Aorta (tissue), 5 donors: ENCODE data around the gene MTCL1. TPM values are rescaled to one million over a fixed set of nuclear protein-coding genes. Genes with fewer than 3 reads are reported as not detected.
"Not testable (repeated sequence)": the region's sequence is repeated elsewhere in the genome, so short reads cannot be mapped to it uniquely, and the experiment has no call there.

Source experiments
- ATAC-seq: fragments of 200-7000 bp; cut with Tn5 transposase; one replicate; pipeline ENCODE4 v1.9.1; 2022; ENCODE audit warnings: moderate library complexity; ENCODE audit not compliant: low FRiP score
- DNase-seq, 2 donors: peaks; one replicate each; pipeline ENCODE4 v3.0.0-alpha.2; 2020
- H3K27ac ChIP-seq, 2 donors: one replicate each; pipeline ENCODE4 v1.5.1; 2013; ENCODE audit warnings: low read length in 2 of 2, mild to moderate bottlenecking in 2 of 2, moderate library complexity in 2 of 2, control low read depth in 1 of 2, inconsistent platforms in 1 of 2, low read depth in 1 of 2
- H3K27me3 ChIP-seq, 2 donors: one replicate each; pipeline ENCODE4 v1.6.1; 2013; ENCODE audit warnings: control low read depth in 1 of 2, low read length in 1 of 2, mild to moderate bottlenecking in 1 of 2, moderate library complexity in 1 of 2; ENCODE audit not compliant: insufficient read depth in 2 of 2, control insufficient read depth in 1 of 2
- H3K36me3 ChIP-seq, 2 donors: one replicate each; pipeline ENCODE4 v1.6.1; 2013; ENCODE audit warnings: control low read depth in 1 of 2, low read length in 1 of 2, mild to moderate bottlenecking in 1 of 2; ENCODE audit not compliant: insufficient read depth in 2 of 2, control insufficient read depth in 1 of 2
- H3K4me1 ChIP-seq, 2 donors: one replicate each; pipeline ENCODE4 v1.6.1; 2013; ENCODE audit warnings: low read length in 2 of 2, control low read depth in 1 of 2, mild to moderate bottlenecking in 1 of 2, moderate library complexity in 1 of 2; ENCODE audit not compliant: insufficient read depth in 2 of 2, control insufficient read depth in 1 of 2
- H3K4me3 ChIP-seq, 2 donors: one replicate each; pipeline ENCODE4 v1.5.1; 2013; ENCODE audit warnings: low read length in 2 of 2, control low read depth in 1 of 2, mild to moderate bottlenecking in 1 of 2
- H3K9me3 ChIP-seq: one replicate; pipeline ENCODE4 v1.6.1; 2013; ENCODE audit warnings: mild to moderate bottlenecking, low read length; ENCODE audit not compliant: control insufficient read depth
- WGBS, 2 donors: extraction: QIAGEN DNeasy Blood & Tissue Kit; methylation state at CpG; one replicate each; pipeline ENCODE4 v1.1.7; 2013; 5-methylcytosine and 5-hydroxymethylcytosine counted together
- intact Hi-C, 2 donors: fragments of 100-400 bp; cut with DNase I; formaldehyde crosslinking; loops; one replicate each; pipeline versions ENCODE4 v1.14.2 to v1.15.0; 2022
- polyA plus RNA-seq, 2 donors: library from polyadenylated mRNA; stranded (reverse); fragments of 200-250 nt; gene quantifications; one replicate each; pipeline ENCODE4 v1.2.3, GENCODE V29; 2013
- total RNA-seq, 2 donors: library from RNA; stranded (reverse); fragmentation: NEBNext Ultra II Directional; extraction: Animal tissue kit (Norgen Biotek cat#: 25700); gene quantifications; one replicate each; pipeline ENCODE4 v1.2.1, GENCODE V29; 2021
- donor health status: healthy with polysubstance abuse.
- donor health status: Bipolar disorder and iron deficiency.
- donor health status: DM: no; HTN: no; CAD: no.
- donor health status: DM: no; HTN: no; CAD: no.
- donor health status: DM: yes; HTN: yes; CAD: no.

Gene MTCL1
- total and polyA plus RNA-seq, 4 donors, result 0.75 to 14.2 (median 6.2) TPM

- ATAC-seq, result no peak
- no peaks in the 10 kb centered on the region for H3K4me1 ChIP-seq
- no peaks in the 10 kb centered on the region for H3K9me3 ChIP-seq
- no peak overlapping the region for H3K4me3 ChIP-seq
- H3K27ac ChIP-seq, result no peak overlapping the region
- DNase-seq, result no peak
- no peaks in the 10 kb centered on the region for H3K36me3 ChIP-seq
- H3K27me3 ChIP-seq, result no peaks in the 10 kb centered on the region
- intact Hi-C loops, result no loop called here
- 6 to 11% methylated on average over 1 of the region's 1 CpG for WGBS, 2 donors
Measured at GRCh38 chr18:8752329-8752728, 47.0 kb downstream of the MTCL1 start.

- H3K27ac ChIP-seq, result no peak overlapping the region
- 94 to 96% methylated on average over 20 of the region's 20 CpGs for WGBS, 2 donors
- H3K4me3 ChIP-seq, result no peak overlapping the region
- no peaks in the 10 kb centered on the region for H3K4me1 ChIP-seq
- ATAC-seq, result no peak
- DNase-seq, result no peak
- H3K27me3 ChIP-seq, result no peaks in the 10 kb centered on the region
- intact Hi-C loops, result no loop called here
- no peaks in the 10 kb centered on the region for H3K9me3 ChIP-seq
- H3K36me3 ChIP-seq, result no peaks in the 10 kb centered on the region
Measured at GRCh38 chr18:8754995-8755960, 49.9 kb downstream of the MTCL1 start.

DNA sequence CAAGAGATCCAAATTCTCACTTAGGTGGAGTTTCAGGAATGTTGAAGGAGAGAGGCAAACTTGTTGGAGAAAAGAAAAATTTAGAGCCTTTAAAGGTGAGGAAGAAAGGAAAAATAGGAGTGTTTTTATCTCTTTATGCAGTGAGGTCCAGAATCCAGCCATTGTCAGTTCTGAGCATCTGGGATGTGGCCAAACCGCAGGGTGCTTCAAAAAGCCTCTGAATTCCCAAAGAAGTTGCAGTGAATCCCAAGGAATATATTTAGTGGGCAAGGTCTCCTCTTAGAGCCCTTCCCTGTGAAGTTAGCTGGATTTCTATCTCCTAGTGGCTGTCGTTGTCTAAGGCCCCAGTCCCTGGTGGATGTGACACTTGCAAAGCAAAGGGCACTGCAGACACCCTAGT lies 51.2 kb downstream of the MTCL1 start:
- H3K4me1 ChIP-seq, result no peaks in the 10 kb centered on the region
- no peak overlapping the region for H3K27ac ChIP-seq
- intact Hi-C loops, result no loop called here
- H3K36me3 ChIP-seq, result no peaks in the 10 kb centered on the region
- WGBS, 2 donors, result 90 to 93% methylated on average over 2 of the region's 2 CpGs
- H3K4me3 ChIP-seq, result no peak overlapping the region
- no peak for ATAC-seq
- H3K27me3 ChIP-seq, result no peaks in the 10 kb centered on the region
- DNase-seq, result no peak
- no peaks in the 10 kb centered on the region for H3K9me3 ChIP-seq

DNA sequence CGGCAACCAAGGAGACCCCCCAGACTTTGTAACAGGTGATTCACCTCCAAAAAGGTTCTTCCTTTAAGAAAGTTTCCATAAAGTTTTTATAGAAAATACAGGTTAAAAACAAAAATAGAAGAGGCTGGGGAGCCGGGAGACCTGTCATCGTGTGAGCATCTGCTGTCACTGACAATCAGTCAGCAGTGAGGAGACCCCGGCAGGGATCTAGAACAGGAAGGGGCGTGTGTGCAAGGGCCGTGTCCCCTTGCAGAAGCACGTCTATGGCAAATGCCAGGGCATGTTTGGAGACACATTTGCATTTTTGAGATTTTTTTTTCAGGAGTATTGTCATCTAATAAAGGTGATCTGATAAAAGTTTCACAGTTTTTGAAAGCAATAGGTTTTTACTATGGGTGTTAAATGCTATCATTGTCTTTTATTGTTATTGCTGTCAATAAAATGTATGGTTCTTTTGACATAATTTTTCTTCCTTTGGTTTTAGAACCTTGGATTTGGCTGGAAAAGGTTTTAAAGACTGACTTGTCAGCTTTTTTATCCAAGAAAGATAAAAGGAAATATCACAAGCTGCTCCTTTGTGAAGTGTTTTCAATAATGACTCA lies 52.1 kb downstream of the MTCL1 start:
- intact Hi-C loops, result no loop called here
- DNase-seq (no peak), ATAC-seq (no peak)
- Histone ChIP-seq H3K4me1 (no peaks in the 10 kb centered on the region), H3K27ac (no peak overlapping the region), H3K27me3 (no peaks in the 10 kb centered on the region), H3K9me3 (no peaks in the 10 kb centered on the region), H3K36me3 (no peaks in the 10 kb centered on the region), H3K4me3 (no peak overlapping the region)
- 87 to 88% methylated on average over 7 of the region's 7 CpGs for WGBS, 2 donors

- intact Hi-C loops, result no loop called here
- Histone ChIP-seq H3K36me3 (no peaks in the 10 kb centered on the region), H3K27me3 (no peaks in the 10 kb centered on the region), H3K4me1 (no peaks in the 10 kb centered on the region), H3K9me3 (no peaks in the 10 kb centered on the region), H3K4me3 (no peak overlapping the region), H3K27ac (no peak overlapping the region)
- DNase-seq (no peak), ATAC-seq (no peak)
- WGBS, 2 donors, result 93 to 95% methylated on average over 4 of the region's 4 CpGs
Measured at GRCh38 chr18:8758466-8758865, 53.1 kb downstream of the MTCL1 start.

DNA sequence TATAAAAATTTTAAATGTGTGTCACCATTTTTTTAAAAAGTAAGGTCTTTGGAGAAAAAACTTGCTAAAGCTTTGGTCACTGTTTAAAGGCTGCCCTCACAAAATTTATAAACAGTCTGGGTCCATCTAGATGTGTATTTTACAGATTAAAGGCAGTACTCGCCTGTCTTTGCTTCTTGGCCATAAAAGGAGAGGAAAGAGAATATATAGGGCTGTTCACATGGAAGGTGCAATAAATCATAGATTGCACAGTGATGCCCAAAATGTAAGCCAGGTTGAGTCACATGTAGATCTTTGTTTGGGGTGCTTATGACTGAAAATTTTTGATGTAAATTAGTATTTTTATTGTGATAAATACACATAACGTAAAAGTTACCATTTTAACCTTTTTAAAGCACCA lies 55.6 kb downstream of the MTCL1 start:
- no peaks in the 10 kb centered on the region for H3K36me3 ChIP-seq
- DNase-seq (no peak), ATAC-seq (no peak)
- H3K9me3 ChIP-seq, result no peaks in the 10 kb centered on the region
- H3K4me1 ChIP-seq, result no peaks in the 10 kb centered on the region
- H3K27ac ChIP-seq, result no peak overlapping the region
- H3K4me3 ChIP-seq, result no peak overlapping the region
- 96 to 97% methylated on average over 2 of the region's 2 CpGs for WGBS, 2 donors
- intact Hi-C loops, result no loop called here
- H3K27me3 ChIP-seq, result no peaks in the 10 kb centered on the region

DNA sequence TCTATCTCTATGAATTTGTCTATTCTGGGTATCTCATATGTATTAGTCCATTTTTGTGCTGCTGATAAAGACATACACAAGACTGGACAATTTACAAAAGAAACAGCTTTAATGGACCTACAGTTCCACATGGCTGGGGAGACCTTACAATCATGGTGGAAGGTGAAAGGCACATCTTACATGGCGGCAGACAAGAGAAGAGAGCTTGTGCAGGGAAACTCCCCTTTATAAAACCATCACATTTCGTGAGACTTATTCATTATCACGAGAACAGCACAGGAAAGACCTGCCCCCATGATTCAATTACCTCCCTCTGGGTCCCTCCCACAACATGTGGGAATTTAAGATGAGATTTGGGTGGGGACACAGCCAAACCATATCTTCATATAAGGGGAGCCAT lies 56.2 kb downstream of the MTCL1 start:
- DNase-seq, H3K4me3 ChIP-seq, ATAC-seq, H3K36me3 ChIP-seq, H3K9me3 ChIP-seq, H3K27me3 ChIP-seq, intact Hi-C loops, H3K4me1 ChIP-seq, H3K27ac ChIP-seq: not testable (repeated sequence)
- 94 to 98% methylated on average over 3 of the region's 3 CpGs for WGBS, 2 donors

- Histone ChIP-seq H3K27me3 (no peaks in the 10 kb centered on the region), H3K4me1 (no peaks in the 10 kb centered on the region), H3K4me3 (no peak overlapping the region), H3K36me3 (no peaks in the 10 kb centered on the region), H3K9me3 (no peaks in the 10 kb centered on the region), H3K27ac (no peak overlapping the region)
- no peak for DNase-seq
- intact Hi-C loops, result no loop called here
- WGBS, 2 donors, result 94% methylated on average over 5 of the region's 5 CpGs
- no peak for ATAC-seq
Measured at GRCh38 chr18:8762968-8763367, 57.6 kb downstream of the MTCL1 start.

DNA sequence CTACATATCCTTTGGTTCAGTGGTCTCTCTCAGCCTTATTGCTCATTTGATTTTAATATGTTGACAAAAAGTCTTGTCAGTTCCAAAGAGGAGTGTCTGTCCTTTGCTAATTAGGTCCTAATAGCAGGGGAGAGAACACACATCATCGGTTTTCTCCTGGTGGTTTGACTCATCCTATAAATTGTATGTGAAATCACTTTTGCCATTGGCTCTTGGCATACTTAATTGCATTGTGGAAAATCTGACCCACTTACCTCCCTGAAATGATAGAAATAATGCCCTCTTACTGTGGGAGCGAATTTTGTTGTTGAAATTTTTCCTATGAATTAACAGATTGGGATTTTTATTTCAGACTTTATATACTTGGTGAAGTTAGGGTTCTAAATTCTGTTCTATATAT lies 58.3 kb downstream of the MTCL1 start:
- ATAC-seq, result no peak
- no peaks in the 10 kb centered on the region for H3K36me3 ChIP-seq
- no peaks in the 10 kb centered on the region for H3K27me3 ChIP-seq
- no peak overlapping the region for H3K4me3 ChIP-seq
- 75 to 79% methylated on average over 2 of the region's 2 CpGs for WGBS, 2 donors
- no peak for DNase-seq
- no peaks in the 10 kb centered on the region for H3K9me3 ChIP-seq
- H3K27ac ChIP-seq, result no peak overlapping the region
- intact Hi-C loops, result no loop called here
- H3K4me1 ChIP-seq, result no peaks in the 10 kb centered on the region
